Nephron (organoid): ENCODE data around the gene PCOLCE2.
"Not testable (repeated sequence)": the region's sequence is repeated elsewhere in the genome, so short reads cannot be mapped to it uniquely, and the experiment has no call there.

Experiments used
- H3K27ac Mint-ChIP-seq, 3 experiments: 2 replicates each; pipeline ENCODE4 v1.8.0; 2020; ENCODE audit warnings: mixed read lengths in 3 of 3, mild to moderate bottlenecking in 2 of 3, moderate library complexity in 1 of 3
- H3K27me3 Mint-ChIP-seq: 2 replicates; pipeline ENCODE4 v1.8.0; 2021; ENCODE audit warnings: low read depth, mild to moderate bottlenecking, moderate library complexity, mixed read lengths
- H3K36me3 Mint-ChIP-seq: 2 replicates; pipeline ENCODE4 v1.8.0; 2020; ENCODE audit warnings: low read depth, mixed read lengths
- H3K4me1 Mint-ChIP-seq: 2 replicates; pipeline ENCODE4 v1.8.0; 2020; ENCODE audit warnings: mixed read lengths
- H3K4me3 Mint-ChIP-seq, 3 experiments: 2 replicates each; pipeline ENCODE4 v1.8.0; 2020; ENCODE audit warnings: mild to moderate bottlenecking in 3 of 3, mixed read lengths in 3 of 3, moderate library complexity in 2 of 3
- H3K9me3 Mint-ChIP-seq: 2 replicates; pipeline ENCODE4 v1.8.0; 2020; ENCODE audit warnings: mixed read lengths
- CTCF ChIP-seq, 3 experiments: fragments of 200-600 bp; sonication (generic); IDR thresholded peaks; one replicate each; pipeline ENCODE4 v1.5.0; 2021; ENCODE audit warnings: antibody characterized with exemption in 3 of 3; ENCODE audit not compliant: unreplicated experiment in 3 of 3

Gene PCOLCE2

GRCh38 chr3:142881445-142882224 lies 7.2 kb downstream of the PCOLCE2 start:
- H3K9me3 Mint-ChIP-seq = no peaks in the 10 kb centered on the region
- H3K36me3 Mint-ChIP-seq = no peaks in the 10 kb centered on the region
- H3K27ac Mint-ChIP-seq = no peak overlapping the region
- H3K27me3 Mint-ChIP-seq = peaks cover 14% of the 10 kb centered on the region
- no peaks in the 10 kb centered on the region for H3K4me1 Mint-ChIP-seq
- H3K4me3 Mint-ChIP-seq = no peak overlapping the region
- no peak for TF ChIP-seq CTCF (IDR thresholded peaks at IDR 0.05; ENCODE audit: unreplicated experiment in 3 of 3)

DNA sequence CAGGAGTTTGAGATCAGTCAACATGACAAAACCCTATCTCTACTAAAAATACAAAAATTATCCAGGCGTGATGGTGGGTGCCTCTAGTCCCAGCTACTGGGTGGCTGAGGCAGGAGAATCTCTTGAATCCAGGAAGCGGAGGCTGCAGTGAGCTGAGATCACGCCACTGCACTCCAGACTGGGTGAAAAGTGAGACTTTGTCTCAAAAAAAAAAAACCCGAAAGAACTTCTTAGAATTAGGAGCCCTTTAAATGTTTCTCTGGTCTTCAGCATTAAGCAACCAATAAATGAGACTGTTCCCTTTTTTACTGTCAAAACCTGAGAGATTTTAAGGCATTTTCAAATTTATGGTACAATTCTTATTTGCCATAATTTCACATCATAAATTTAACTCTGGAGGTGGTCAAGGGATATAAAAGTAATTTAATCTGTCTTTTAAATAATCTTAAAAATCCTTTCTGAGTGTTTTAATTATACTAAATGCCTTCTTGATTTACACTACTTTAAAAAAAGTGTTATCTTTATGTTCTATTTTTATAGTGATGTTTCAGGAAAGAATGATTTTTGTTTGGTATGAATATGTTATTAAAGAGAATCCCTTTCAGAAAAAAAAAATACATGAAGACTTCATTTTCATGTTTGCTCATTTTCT lies 10.1 kb downstream of the PCOLCE2 start:
- no peak for TF ChIP-seq CTCF (IDR thresholded peaks at IDR 0.05; ENCODE audit: unreplicated experiment in 3 of 3)
- H3K36me3 Mint-ChIP-seq = no peaks in the 10 kb centered on the region
- H3K4me3 Mint-ChIP-seq = no peak overlapping the region
- H3K9me3 Mint-ChIP-seq = no peaks in the 10 kb centered on the region
- no peaks in the 10 kb centered on the region for H3K4me1 Mint-ChIP-seq
- peaks cover 13% of the 10 kb centered on the region for H3K27me3 Mint-ChIP-seq
- H3K27ac Mint-ChIP-seq = no peak overlapping the region

DNA sequence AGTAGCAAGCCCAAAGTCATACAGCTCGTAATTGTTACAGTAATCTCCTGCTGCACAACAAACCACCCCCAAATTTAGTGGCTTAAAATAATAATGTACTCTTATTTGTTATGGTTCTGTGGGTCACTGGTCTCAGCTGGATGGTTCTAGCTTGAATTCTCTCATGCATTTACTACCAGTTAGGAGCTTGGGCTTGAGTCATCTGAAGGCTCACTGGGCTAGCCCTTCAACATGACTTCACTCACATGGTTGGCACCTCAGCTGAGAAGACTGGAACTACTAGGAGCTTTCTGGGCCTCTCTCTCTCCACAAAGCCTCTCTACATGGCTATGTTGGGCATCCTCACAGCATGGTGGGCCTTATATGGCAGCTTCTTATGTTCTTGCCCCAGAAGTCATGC lies 12.5 kb downstream of the PCOLCE2 start:
- H3K36me3 Mint-ChIP-seq = no peaks in the 10 kb centered on the region

GRCh38 chr3:142875583-142876207 lies 13.2 kb downstream of the PCOLCE2 start:
- no peak overlapping the region for H3K4me3 Mint-ChIP-seq
- no peaks in the 10 kb centered on the region for H3K36me3 Mint-ChIP-seq
- no peak overlapping the region for H3K27ac Mint-ChIP-seq
- no peak for TF ChIP-seq CTCF (IDR thresholded peaks at IDR 0.05; ENCODE audit: unreplicated experiment in 3 of 3)
- H3K27me3 Mint-ChIP-seq = peaks cover 10% of the 10 kb centered on the region
- no peaks in the 10 kb centered on the region for H3K9me3 Mint-ChIP-seq
- no peaks in the 10 kb centered on the region for H3K4me1 Mint-ChIP-seq

More for the DNA sequence above, 12.5 kb downstream of the PCOLCE2 start:
- Mint-ChIP-seq H3K4me3 (no peak overlapping the region), H3K4me1 (no peaks in the 10 kb centered on the region), H3K27me3 (peaks cover 10% of the 10 kb centered on the region), H3K9me3 (no peaks in the 10 kb centered on the region), H3K27ac (no peak overlapping the region)
- no peak for TF ChIP-seq CTCF (IDR thresholded peaks at IDR 0.05; ENCODE audit: unreplicated experiment in 3 of 3)

DNA sequence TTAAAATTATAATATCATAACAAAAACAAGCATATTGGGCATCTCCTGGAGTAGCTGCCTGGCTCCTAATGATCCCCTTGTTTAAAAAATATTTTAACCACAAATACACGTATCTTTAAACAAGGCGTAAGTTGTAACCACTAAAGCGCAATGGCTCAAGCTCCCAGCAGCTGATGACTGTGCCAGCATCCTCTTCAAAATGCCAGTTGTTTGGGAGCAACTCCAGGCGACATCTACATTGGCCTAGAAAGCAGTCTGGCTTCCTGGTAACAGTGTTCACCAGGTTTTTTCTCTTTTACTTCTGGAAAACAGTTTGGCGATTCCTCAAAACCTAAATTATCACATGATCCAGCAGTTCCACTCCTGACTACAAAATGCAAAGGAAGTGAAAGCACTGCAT lies 13.8 kb downstream of the PCOLCE2 start:
- no peaks in the 10 kb centered on the region for H3K4me1 Mint-ChIP-seq
- no peak overlapping the region for H3K4me3 Mint-ChIP-seq
- H3K9me3 Mint-ChIP-seq = no peaks in the 10 kb centered on the region
- no peak overlapping the region for H3K27ac Mint-ChIP-seq
- peaks cover 10% of the 10 kb centered on the region for H3K27me3 Mint-ChIP-seq
- TF ChIP-seq CTCF (IDR thresholded peaks at IDR 0.05; ENCODE audit: unreplicated experiment in 3 of 3) = no peak
- H3K36me3 Mint-ChIP-seq = no peaks in the 10 kb centered on the region

- not testable (repeated sequence) for H3K4me3 Mint-ChIP-seq, H3K9me3 Mint-ChIP-seq, H3K36me3 Mint-ChIP-seq, H3K27ac Mint-ChIP-seq, H3K4me1 Mint-ChIP-seq, H3K27me3 Mint-ChIP-seq
These were observed 20.5 kb downstream of the PCOLCE2 start for GRCh38 chr3:142868382-142868781.
